Ascending aorta (tissue), 2 donors: ENCODE data around the gene GBP1. TPM values are rescaled to one million over a fixed set of nuclear protein-coding genes. Genes with fewer than 3 reads are reported as not detected.

Experiments used
- DNase-seq, 2 donors: peaks; one replicate each; pipeline ENCODE4 v3.0.0-alpha.2; 2019; ENCODE audit warnings: low spot score in 2 of 2
- H3K27ac ChIP-seq, 2 donors: fragments of 200-600 bp; sonication (generic); one replicate each; pipeline ENCODE4 v1.5.1; 2016 to 2017; ENCODE audit warnings: mild to moderate bottlenecking in 1 of 2
- H3K27me3 ChIP-seq: fragments of 200-600 bp; sonication (generic); one replicate; pipeline ENCODE4 v1.5.1; 2017
- H3K36me3 ChIP-seq, 2 donors: fragments of 200-600 bp; sonication (generic); one replicate each; pipeline ENCODE4 v1.5.1; 2016
- H3K4me1 ChIP-seq, 2 donors: fragments of 200-600 bp; sonication (generic); one replicate each; pipeline ENCODE4 v1.5.1; 2016 to 2017; ENCODE audit warnings: mild to moderate bottlenecking in 1 of 2
- H3K4me3 ChIP-seq, 2 donors: fragments of 200-600 bp; sonication (generic); one replicate each; pipeline ENCODE4 v1.5.1; 2016 to 2017; ENCODE audit warnings: mild to moderate bottlenecking in 1 of 2
- H3K9me3 ChIP-seq, 2 donors: fragments of 200-600 bp; sonication (generic); one replicate each; pipeline ENCODE4 v1.5.1; 2016
- intact Hi-C: fragments of 100-400 bp; cut with DNase I; formaldehyde crosslinking; loops from one replicate; pipeline ENCODE4 v1.15.1; 2023
- total RNA-seq: library from RNA; depleted of rRNA; stranded (reverse); fragments of >200 nt; gene quantifications from one replicate; pipeline ENCODE4 v1.1.0, GENCODE V29; 2016
- TF ChIP-seq, protein P1 (sequence below), 3 experiments: fragments of 200-600 bp in 2 of 3; fragments of 450-650 bp in 1 of 3; sonication (generic) in 2 of 3; IDR thresholded peaks; one replicate each; pipeline ENCODE4 v1.5.1; 2016 to 2019; ENCODE audit warnings: antibody characterized with exemption in 3 of 3, mild to moderate bottlenecking in 1 of 3, moderate library complexity in 1 of 3

GBP1 gene, protein sequence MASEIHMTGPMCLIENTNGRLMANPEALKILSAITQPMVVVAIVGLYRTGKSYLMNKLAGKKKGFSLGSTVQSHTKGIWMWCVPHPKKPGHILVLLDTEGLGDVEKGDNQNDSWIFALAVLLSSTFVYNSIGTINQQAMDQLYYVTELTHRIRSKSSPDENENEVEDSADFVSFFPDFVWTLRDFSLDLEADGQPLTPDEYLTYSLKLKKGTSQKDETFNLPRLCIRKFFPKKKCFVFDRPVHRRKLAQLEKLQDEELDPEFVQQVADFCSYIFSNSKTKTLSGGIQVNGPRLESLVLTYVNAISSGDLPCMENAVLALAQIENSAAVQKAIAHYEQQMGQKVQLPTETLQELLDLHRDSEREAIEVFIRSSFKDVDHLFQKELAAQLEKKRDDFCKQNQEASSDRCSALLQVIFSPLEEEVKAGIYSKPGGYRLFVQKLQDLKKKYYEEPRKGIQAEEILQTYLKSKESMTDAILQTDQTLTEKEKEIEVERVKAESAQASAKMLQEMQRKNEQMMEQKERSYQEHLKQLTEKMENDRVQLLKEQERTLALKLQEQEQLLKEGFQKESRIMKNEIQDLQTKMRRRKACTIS
- total RNA-seq, result 59.7 TPM

DNA sequence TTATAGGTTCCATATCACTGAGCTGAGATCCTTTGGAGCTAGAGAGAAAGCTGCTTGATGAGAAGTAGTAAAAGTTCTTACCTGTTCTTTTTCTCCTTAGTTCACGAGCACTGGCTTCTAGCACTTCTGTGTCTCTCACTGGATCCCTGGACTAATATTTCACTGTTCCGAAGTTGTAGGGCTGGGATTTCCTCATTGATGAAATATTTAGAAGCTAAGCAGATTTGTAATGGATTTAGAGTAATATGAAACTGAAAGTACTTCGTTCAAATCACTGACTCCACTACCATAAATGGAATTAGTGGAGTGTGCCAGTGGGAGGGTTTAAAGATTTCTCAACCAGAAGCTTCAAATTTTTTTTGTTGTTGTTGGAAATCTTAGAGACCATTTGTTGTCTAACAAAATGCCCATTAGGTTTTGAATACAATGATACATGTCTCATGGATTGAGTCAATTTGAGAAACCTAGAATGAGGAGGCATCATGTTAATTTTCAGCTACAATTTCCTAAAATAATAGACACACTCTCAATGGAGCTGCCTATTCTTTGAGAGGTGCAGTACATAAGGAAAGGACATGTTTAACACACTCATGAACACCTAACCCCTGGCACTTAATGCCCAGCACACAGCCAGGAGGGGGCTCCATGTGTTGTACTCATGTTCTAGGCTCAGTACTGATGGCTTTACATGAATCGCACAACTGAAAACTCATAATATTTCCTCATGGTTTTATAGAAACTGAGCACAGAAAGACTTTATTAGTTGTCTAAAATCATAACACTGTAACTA is at the start of gene GBP1:
Gene GBP1 (minus strand): TSS at position 130 of the 790 bp plus-strand sequence. CDS start 1,974 bp downstream, outside the sequence.
- Histone ChIP-seq H3K9me3 (no peaks in the 10 kb centered on the region), H3K4me3 (peak within 1 kb of the TSS; percentile 54 to 69), H3K27me3 (no peaks in the 10 kb centered on the region), H3K27ac (peak within 1 kb of the TSS; percentile 72 to 85), H3K36me3 (peaks cover 0 to 2% of the 10 kb centered on the region in 2 donors), H3K4me1 (peaks cover 4 to 26% of the 10 kb centered on the region in 2 donors)
- intact Hi-C loops, result loop anchor here (2.0 kb wide), 1 partner anchor 42 kb away; the partner anchor contains the start of gene GBP3
- TF ChIP-seq, protein P1, sequence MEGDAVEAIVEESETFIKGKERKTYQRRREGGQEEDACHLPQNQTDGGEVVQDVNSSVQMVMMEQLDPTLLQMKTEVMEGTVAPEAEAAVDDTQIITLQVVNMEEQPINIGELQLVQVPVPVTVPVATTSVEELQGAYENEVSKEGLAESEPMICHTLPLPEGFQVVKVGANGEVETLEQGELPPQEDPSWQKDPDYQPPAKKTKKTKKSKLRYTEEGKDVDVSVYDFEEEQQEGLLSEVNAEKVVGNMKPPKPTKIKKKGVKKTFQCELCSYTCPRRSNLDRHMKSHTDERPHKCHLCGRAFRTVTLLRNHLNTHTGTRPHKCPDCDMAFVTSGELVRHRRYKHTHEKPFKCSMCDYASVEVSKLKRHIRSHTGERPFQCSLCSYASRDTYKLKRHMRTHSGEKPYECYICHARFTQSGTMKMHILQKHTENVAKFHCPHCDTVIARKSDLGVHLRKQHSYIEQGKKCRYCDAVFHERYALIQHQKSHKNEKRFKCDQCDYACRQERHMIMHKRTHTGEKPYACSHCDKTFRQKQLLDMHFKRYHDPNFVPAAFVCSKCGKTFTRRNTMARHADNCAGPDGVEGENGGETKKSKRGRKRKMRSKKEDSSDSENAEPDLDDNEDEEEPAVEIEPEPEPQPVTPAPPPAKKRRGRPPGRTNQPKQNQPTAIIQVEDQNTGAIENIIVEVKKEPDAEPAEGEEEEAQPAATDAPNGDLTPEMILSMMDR (IDR thresholded peaks at IDR 0.05), result no peak
- DNase-seq, result no peak

DNA sequence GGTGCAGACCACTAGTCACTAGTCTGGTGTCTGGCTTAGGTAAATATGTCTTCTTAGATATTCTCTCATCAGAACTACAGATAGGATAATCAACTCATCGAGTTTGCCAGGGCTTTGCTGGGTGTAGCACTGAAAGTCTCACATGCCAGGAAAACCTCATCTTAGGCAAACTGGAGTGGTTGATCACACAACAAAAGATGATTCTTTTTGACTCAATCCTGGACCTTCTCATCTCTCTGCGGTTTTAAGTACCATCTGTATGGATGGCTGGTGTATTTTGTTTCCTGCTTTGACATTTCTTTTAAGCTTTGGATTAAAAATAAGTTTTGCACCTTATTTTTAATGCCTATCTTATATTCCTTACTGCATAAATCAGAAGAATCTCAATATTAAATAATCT is 49.7 kb upstream of the GBP1 start:
- H3K4me3 ChIP-seq, result no peak overlapping the region

DNA sequence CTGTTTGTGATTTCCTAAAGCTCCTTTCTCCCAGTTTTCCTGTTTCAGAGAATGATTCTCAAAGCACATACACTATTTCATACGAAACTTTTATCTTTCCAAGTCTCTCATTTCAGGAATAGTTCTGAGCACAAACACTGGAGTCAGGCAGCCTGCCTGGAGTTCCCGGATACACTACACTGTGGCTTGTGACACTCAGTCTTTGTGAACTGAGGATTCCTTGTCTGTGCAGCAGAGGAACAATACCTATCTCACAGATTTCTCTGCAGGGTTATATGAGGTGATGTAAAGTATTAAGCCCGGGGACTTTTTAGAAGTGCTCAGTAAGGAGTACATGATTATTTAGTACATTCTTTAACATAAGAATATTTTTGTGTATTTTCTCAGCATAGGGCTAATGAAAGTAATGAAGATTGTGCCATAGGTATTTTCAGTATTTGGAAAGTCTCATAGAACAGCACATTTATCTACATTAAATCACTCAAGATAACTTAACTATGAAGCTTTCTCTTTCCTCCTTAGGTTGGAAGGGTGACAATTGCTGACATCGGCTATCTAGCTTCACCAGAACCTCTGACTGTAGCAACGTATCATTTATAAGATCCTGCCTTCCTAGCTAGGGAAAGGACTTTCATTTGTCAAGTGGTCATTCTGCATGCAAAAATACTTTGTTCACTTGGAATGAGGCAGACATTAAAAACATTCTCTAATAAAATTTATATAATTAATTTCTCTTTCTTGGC is 48.0 kb upstream of the GBP1 start:
- Histone ChIP-seq H3K27me3 (no peaks in the 10 kb centered on the region), H3K4me1 (no peaks in the 10 kb centered on the region), H3K27ac (no peak overlapping the region), H3K36me3 (peaks cover 90 to 99% of the 10 kb centered on the region in 2 donors), H3K9me3 (no peaks in the 10 kb centered on the region), H3K4me3 (no peak overlapping the region)
- TF ChIP-seq, protein P1 (IDR thresholded peaks at IDR 0.05), result no peak
- intact Hi-C loops, result no loop called here
- DNase-seq, result no peak

More for the DNA sequence above, 49.7 kb upstream of the GBP1 start:
- no peak for DNase-seq
- Histone ChIP-seq H3K4me1 (no peaks in the 10 kb centered on the region), H3K36me3 (peaks cover 89 to 99% of the 10 kb centered on the region in 2 donors), H3K9me3 (no peaks in the 10 kb centered on the region), H3K27me3 (no peaks in the 10 kb centered on the region), H3K27ac (no peak overlapping the region)
- intact Hi-C loops, result no loop called here
- TF ChIP-seq, protein P1 (IDR thresholded peaks at IDR 0.05), result no peak

DNA sequence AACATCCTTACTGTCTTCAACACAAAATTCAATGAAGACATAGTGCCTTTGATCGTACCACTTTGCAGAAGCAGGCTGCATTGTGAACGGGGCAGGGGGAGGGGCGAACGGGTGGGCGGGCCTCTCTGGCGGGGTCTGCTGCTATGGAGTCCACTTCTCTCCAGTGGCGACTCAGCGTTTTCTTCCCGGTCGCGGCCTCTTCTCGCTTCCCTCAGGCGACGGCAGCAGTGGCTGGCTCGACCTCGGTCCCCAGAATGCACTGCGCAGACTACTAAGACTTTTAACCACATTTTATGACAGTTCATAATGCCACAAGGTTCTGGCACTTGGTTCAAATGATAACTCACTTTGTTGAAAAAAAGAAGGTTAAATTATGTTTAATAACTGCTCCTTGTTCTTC is 39.7 kb upstream of the GBP1 start:
- DNase-seq, result no peak
- intact Hi-C loops, result no loop called here

More for the DNA sequence above, 39.7 kb upstream of the GBP1 start:
- H3K36me3 ChIP-seq, result peaks cover 35 to 54% of the 10 kb centered on the region in 2 donors
- no peaks in the 10 kb centered on the region for H3K4me1 ChIP-seq
- no peaks in the 10 kb centered on the region for H3K9me3 ChIP-seq
- TF ChIP-seq, protein P1 (IDR thresholded peaks at IDR 0.05), result no peak
- no peaks in the 10 kb centered on the region for H3K27me3 ChIP-seq
- no peak overlapping the region for H3K4me3 ChIP-seq
- no peak overlapping the region for H3K27ac ChIP-seq
